Measurements from ENCODE around the gene ATP8A1.
"Not testable (repeated sequence)": the region's sequence is repeated elsewhere in the genome, so short reads cannot be mapped to it uniquely, and the experiment has no call there.

ATP8A1 gene

GRCh38 chr4:42478509-42478908 lies 178.4 kb downstream of the ATP8A1 start:
- no peak for TF ChIP-seq CTCF (conservative IDR thresholded peaks at IDR 0.05; ENCODE audit: low read length)
- DNase-seq (ENCODE audit: low read depth), result no peak
- H3K4me3 ChIP-seq (ENCODE audit: low read length), result no peak overlapping the region

- H3K4me3 ChIP-seq (ENCODE audit: low read length), result no peak overlapping the region
- DNase-seq (ENCODE audit: low read depth), result no peak
- no peak for TF ChIP-seq CTCF (conservative IDR thresholded peaks at IDR 0.05; ENCODE audit: low read length)
Observed at GRCh38 chr4:42474406-42474805, 182.5 kb downstream of the ATP8A1 start.

GRCh38 chr4:42473071-42473684 lies 183.7 kb downstream of the ATP8A1 start:
- DNase-seq (ENCODE audit: low read depth), result no peak
- no peak for TF ChIP-seq CTCF (conservative IDR thresholded peaks at IDR 0.05; ENCODE audit: low read length)
- H3K4me3 ChIP-seq (ENCODE audit: low read length), result no peak overlapping the region

GRCh38 chr4:42471896-42472295 lies 185.0 kb downstream of the ATP8A1 start:
- no peak overlapping the region for H3K4me3 ChIP-seq (ENCODE audit: low read length)
- TF ChIP-seq CTCF (conservative IDR thresholded peaks at IDR 0.05; ENCODE audit: low read length), result no peak
- no peak for DNase-seq (ENCODE audit: low read depth)

GRCh38 chr4:42470023-42470422 lies 186.9 kb downstream of the ATP8A1 start:
- TF ChIP-seq CTCF (conservative IDR thresholded peaks at IDR 0.05; ENCODE audit: low read length), result no peak
- H3K4me3 ChIP-seq (ENCODE audit: low read length), result no peak overlapping the region
- DNase-seq (ENCODE audit: low read depth), result no peak

GRCh38 chr4:42467777-42468176 lies 189.1 kb downstream of the ATP8A1 start:
- H3K4me3 ChIP-seq (ENCODE audit: low read length); DNase-seq (ENCODE audit: low read depth): not testable (repeated sequence)

GRCh38 chr4:42466273-42466844 lies 190.5 kb downstream of the ATP8A1 start:
- no peak for DNase-seq (ENCODE audit: low read depth)
- TF ChIP-seq CTCF (conservative IDR thresholded peaks at IDR 0.05; ENCODE audit: low read length), result no peak
- no peak overlapping the region for H3K4me3 ChIP-seq (ENCODE audit: low read length)

Measured in AG10803 (cell line).